ENCODE results near the gene CHMP5.

DNA sequence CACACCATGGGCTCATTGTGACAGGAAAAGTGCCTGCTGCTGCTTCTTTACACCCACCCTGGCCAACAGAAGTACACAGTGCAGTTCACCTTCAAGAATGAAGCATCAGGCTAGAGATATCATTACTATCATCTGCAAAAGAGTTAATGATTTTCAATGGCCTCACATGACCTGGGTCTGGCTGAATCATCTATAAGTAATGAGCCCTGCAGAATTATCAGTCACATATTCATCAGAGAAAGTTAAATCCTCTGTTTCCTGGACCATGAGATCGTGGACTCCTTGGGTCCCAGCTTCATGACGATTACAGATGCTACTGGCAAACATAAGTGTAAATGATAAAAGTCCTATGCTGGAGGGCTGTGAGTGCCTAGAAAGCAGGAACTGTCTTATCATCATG, 8.6 kb upstream of the CHMP5 start:
- TF ChIP-seq CTCF (IDR thresholded peaks at IDR 0.05) (no peak), EP300 (IDR thresholded peaks at IDR 0.05) (no peak), POLR2AphosphoS5 (IDR thresholded peaks at IDR 0.05) (no peak), POLR2A (IDR thresholded peaks at IDR 0.05) (no peak)

Data from sigmoid colon (tissue), 4 donors.